HG03342 (cell line): Measurements from ENCODE around the gene CCT6B.
A peak's percentile ranks its signal among the peaks of the same experiment; 100 is the strongest.
"Not testable (repeated sequence)": the region's sequence is repeated elsewhere in the genome, so short reads cannot be mapped to it uniquely, and the experiment has no call there.

Source experiments
- ATAC-seq: cut with Tn5 transposase; IDR thresholded peaks from one replicate; pipeline ENCODE4 v1.9.1; 2021; ENCODE audit warnings: mild to moderate bottlenecking, moderate library complexity; ENCODE audit not compliant: unreplicated experiment

The CCT6B gene

DNA sequence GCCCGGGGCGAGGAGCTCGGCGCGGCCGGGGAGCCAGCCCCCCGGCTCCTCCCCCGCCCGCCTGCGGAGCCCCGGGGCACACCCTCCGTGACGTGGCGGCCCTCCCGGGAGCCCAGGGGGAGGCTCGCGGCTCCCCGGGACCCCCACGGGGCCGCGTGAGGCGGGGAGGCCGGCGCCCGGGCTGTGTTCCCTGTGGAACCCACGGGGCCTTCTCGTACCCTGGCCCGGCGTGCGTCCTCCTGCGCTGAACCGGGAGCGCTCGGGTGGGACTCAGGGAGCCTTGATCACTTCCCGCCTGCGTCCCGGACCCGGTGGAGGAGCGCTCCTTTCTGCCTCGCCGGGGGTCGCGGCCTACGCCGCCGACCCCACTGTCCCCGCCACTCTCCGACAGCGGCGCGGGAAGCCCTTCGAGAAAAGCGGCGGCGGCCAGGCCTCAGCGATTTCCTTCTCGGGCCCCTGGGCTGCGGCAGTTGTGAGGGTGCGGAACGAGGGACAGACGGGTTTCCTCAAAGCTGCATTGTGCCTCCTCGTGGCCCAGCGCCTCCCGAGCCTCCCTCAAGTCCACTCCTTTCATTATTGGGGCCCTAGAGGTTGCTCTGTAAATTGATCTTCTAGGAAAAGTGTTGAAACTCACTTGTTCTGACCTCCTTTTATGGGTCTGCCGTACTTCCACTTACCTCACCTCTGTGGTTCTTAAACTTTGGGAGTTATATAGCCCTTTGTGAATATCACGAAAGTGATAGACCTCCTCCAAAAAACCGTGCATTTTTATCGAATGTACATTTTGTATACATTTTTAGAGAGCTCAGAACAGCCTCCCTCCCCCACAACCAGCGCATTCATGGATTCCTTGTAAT, 19.6 kb upstream of the CCT6B start:
- peak; percentile 68 for ATAC-seq

DNA sequence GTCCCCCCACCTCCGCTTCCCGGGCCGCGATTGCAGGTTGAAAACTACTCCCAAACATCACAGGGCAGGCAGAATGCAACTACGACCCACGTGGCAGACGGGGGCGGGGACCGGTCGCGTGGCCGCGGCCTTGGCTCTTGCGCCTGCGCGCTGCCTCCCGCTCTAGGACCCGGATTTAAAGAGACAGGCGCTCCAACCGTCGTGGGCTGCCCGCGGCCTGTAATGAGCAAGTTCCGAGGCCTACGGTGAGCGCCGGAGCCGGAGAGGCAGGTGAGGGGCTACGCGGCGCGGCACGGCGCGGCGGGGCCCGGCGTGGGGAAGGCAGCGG, 19.1 kb upstream of the CCT6B start, which contains the start of gene LIG3:
Gene LIG3, plus strand, starts transcription at position 160 of the 328 bp plus-strand sequence. CDS start 2,494 bp downstream, outside the sequence.
- peak; percentile 81 for ATAC-seq

DNA sequence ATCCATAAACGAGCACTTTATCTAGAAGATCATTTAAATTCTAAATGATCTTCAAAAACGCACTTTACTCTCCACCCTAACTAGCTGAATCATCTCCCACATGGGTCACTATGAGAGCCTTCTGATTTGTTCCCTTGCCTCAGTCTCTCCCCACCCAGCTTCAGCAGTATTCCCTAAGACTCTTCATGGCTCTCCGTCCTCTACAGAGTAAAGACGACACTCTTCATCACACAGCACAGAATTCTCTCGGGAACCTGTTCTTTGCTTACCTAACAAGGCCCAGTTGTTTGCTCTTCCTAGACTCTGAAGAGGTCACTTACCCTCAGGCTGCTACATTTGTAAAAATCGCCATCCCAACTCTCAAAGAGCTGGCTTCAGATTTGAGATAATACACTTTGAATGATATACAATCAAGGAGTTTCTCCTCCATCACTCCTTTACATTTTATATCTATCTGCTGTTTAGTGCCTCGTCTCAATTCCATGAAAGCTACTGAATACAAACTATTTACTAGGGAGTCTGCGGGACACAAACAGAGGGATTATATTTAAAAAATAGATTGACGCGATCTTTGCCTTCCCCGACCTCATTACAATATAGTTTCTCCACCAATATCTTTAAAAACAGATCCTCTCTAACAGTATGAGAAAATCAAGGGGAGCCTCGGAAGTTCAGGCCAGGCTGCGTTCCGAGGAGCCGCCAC, 18.5 kb upstream of the CCT6B start:
- no peak for ATAC-seq

GRCh38 chr17:34979153-34979552, 17.9 kb upstream of the CCT6B start:
- ATAC-seq, result no peak

- no peak for ATAC-seq
Measured at GRCh38 chr17:34974794-34975785, 13.8 kb upstream of the CCT6B start.

GRCh38 chr17:34974179-34974578, 12.9 kb upstream of the CCT6B start:
- no peak for ATAC-seq

GRCh38 chr17:34958438-34958837, 2.8 kb downstream of the CCT6B start:
- ATAC-seq, result no peak

DNA sequence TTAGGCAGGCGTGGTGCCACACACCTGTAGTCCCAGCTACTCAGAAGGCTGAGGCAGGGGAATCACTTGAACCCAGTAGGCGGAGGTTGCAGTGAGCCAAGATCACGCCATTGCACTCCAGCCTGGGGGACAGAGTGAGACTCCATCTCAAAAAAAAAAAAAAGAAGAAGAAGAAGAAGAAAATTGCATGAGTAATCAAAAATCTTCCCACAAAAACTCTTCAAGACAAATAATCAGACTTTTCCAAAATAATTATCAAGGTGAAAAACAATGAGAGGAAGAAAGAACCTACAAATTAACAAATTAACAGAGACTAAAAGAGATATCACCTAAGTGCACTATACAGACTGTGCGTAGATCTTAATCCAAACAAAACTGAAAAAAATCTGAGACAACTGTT, 10.5 kb downstream of the CCT6B start:
- not testable (repeated sequence) for ATAC-seq

DNA sequence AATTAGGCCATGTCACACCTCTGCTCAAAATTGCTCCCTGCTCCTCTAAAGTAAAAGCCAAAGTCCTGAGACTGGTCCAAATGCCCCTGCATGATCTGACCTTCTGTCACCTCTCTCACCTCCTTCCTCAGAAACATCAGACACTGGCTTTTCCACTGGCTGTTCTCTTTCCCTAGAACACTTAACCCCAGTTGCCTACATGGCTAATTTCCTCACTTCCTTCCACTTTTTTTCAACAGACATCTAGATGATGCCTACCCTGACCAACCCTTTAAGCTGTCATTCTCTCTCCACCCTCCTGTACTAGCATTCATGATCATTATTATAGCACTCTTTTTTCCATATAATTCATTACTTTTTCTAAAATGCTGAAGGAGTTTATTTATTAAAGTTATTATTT, 31.0 kb downstream of the CCT6B start:
- ATAC-seq, result no peak

DNA sequence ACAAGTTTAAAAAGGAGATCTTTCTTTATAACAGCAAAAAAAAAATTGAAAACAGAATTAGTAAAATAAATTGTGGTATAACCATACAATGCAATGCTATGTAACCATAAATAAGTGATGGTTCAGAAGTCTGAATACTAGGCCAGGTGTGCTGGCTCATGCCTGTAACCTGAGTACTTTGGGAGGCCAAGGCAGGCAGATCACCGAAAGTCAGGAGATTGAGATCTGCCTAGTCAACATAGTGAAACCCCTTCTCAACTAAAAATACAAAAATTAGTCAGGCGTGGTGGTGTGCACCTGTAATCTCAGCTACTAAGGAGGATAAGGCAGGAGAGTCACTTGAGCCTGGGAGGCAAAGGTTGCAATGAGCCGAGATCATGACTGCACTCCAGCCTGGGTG, 34.6 kb downstream of the CCT6B start:
- ATAC-seq, result no peak

GRCh38 chr17:34920676-34921075, 40.6 kb downstream of the CCT6B start:
- ATAC-seq, result no peak

GRCh38 chr17:34917381-34917780, 43.9 kb downstream of the CCT6B start:
- no peak for ATAC-seq

- ATAC-seq, result no peak
Measured at GRCh38 chr17:34916120-34916519, 45.1 kb downstream of the CCT6B start.

DNA sequence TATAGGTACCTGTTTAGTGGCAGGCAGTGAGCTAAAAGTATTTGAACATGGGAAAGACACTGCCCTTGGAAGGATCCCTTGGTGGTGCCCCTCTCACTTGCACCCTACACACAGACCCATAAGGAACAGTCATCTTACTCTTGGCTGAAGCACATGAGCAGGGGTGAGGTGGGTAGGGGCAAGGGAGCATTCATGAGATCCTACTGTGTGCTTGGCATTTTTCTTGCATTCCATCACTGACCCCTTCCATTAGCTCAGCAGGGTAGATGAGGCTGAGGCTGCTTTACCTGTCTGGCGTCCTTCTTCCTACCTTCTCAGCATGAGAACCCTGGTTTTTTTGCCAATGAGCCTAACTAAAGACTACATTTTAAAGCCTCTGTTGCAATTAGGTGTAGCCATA, 48.3 kb downstream of the CCT6B start:
- ATAC-seq, result no peak

GRCh38 chr17:34909040-34909439, 52.2 kb downstream of the CCT6B start:
- ATAC-seq, result no peak

DNA sequence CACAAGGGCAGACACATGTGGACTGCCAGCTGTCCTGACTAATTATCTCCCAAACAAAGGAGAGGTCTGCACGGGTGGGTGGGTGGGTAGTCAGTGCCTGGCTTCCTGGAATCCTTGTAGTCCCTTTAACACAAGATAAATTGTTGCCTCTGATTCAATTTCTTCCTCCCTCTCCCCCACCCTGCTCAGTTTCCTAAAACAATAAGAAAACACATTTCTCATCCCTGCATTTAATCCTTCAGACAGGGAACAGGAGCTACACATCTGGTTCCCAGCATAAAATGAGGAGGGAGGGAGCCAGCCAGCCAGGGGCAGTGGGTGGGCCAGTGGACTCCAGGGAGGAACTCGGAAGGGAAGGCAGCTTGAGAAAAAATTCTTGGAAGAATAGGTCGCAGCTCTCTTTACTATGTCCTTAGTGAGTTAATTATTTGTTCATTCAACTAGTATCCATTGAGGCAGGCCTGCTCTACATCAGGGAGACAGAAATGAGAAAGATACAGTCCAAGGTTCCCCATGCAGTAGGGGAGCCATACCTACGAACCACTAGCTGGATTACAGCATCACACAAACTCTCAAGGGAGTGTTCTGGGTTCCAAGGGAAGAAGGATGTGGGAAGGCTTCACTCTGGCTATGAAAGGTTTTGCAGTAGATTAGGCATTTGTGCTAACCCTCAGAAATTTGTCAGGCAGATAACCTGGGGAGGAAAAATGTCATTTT, 58.3 kb downstream of the CCT6B start:
- no peak for ATAC-seq

DNA sequence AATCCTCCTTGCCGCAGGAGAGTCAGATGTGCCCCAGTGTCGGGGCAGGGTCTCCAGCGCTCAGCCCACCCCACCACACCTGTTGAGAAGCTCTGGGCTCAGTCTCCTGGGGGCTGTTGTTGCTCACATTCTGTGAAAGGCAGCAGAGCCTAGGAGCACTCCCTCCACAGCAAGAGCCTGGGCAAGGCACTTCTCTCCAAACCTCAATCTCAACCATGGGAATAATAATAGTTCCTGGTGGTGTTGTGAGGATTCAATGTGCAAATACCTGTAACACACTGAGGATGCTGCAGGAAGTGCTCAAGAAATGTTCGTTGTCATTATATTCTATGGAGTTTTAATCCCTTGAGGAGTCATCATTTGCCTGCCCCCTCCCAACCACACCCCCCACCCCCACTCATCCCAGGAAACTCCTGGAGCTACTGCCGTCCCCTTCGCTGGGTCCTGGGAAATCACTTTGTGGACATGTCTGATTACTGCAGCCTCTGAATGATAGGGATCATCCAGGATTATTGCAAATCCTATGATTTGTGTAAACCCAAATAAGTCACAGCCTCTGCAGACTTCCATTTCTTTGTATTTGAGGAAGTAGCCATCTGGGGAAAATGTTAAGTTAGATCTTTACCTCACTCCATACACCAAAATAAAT, 61.5 kb downstream of the CCT6B start:
- ATAC-seq, result no peak

- ATAC-seq, result no peak
Measured at GRCh38 chr17:34895383-34895782, 65.9 kb downstream of the CCT6B start.

DNA sequence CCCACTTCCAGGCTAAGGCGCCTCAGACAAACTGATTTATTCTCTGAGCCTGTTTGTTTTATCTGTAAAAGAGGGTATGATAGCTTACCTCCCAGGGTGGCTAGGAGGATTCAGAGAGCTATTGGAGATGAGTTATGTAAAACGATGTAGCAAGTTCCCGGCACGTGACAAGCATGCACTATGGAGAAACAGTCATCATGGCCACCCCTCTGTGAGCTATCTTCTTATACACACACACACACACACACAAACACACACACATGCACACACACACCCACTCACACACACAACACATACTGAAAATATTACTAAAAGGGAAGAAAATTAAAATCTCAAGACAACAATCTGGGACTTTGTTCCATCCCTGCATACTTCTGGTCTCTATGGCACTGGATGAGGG, 66.3 kb downstream of the CCT6B start:
- ATAC-seq, result no peak
